GM21360 (cell line): ENCODE data around the gene IPMK.

Source experiments
- ATAC-seq: cut with Tn5 transposase; IDR thresholded peaks from one replicate; pipeline ENCODE4 v1.9.1; 2021; ENCODE audit warnings: mild to moderate bottlenecking, moderate library complexity; ENCODE audit not compliant: unreplicated experiment

IPMK gene

DNA sequence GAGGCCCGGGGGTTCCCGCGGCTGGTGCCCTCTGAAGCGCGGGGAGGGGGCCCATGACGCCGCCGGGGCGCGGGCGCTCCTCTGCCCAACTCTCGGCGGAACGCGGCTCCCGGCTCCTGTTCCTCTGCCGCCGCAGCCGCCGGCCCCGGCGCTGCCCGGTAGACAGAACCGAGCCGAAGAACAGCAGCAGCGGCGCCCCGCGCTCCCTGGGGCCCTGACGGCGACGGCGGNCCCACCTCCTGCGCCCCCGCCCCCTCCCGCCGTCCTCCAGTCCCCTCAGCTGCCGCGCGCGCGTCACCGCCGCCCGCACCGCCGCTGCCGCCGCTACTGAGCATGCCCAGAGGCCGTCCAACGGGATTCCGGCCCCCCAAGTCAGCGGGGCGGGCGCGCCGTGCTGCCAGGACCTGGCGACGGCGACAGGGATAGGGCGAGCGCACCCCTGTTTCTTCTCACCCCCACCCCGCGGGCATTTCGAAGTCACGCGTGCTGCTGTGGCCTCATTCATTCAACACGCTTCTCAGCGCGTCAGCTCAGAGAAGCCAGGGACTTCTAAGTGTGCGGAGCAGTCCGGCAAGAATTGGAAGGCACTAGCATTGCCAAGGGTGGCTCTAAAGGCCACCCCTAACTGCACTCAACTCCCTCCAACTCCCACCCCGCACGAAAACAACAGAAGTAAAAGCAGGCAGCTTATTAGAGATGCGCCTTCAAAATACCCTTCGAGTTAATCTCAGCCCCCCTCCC, at the start of gene IPMK:
TSS of gene IPMK (minus strand) at position 182 of the 741 bp plus-strand sequence. CDS start 283 bp downstream, outside the sequence.
- peak; percentile 57 for ATAC-seq

DNA sequence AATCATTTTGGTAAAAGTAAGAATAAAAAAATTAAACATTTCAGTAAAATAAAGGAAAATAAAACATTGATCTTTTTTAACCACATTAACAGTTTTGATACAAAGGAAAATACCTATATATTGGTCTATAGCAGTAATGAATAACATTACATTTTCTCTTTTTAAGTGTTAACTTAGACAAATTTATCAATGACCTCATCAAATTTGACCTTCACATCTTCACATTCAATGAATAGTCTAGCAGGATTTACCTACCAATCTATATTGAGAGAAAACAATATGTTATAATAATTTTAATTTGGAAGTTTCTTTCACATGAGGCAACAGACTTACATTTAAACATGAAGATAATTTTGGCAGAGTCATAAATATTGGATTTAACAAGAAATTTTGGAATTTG, 49.2 kb upstream of the IPMK start:
- no peak for ATAC-seq

DNA sequence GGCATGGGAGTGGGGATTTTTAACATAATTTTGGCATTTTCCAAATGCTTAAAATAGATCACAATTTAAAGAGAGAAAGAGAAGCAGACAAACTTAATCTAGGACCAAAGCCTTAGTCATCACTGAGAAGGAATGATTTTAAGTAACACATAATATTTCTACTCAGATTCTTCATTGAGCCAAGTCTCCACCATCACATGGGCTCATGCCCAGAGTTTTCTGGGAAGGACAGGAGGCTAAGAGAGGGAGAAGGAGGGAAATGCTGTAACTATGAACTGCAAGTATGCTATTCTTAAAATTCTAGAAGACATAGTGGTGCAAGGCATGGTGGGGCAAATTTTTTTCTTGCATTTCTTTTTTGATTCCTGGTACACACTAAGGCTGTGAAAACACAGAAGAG, 43.3 kb upstream of the IPMK start:
- ATAC-seq, result no peak

DNA sequence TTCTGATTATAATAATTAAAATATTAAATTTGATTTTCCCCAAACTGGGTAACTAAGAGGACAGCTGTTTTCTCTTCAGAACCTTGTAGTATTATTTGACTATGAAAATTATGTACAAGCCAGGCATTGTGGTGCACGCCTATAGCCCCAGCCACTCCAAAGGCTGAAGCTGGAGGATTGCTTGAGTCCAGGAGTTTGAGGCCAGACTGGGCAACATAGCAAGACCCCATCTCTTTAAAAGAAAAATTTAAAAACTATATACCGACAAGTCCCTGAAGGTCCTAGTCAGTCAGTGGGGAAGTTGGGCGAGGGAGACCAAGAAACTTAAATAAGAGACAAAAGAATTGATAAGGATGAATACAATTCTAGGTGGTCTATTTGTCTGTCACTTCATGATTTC, 40.0 kb upstream of the IPMK start:
- no peak for ATAC-seq

DNA sequence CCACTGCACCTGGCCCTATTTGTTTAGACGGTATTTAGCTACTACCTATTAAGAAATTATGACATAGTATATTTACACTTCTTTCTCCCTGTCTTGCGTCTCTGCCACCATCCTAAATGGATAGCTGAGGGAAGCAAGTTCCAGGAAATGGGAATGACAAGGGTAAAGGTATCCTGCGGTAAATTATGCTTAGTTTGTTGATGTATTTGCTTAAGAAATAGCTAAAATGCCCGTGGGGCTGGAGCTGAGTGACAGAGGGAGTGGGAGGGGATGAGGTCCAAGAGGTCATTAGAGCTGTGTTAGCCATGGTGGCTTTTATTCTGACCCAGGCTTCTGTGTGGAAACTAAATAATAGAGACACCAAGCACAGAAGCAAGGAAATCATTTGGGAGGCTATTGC, 38.1 kb upstream of the IPMK start:
- ATAC-seq, result no peak

DNA sequence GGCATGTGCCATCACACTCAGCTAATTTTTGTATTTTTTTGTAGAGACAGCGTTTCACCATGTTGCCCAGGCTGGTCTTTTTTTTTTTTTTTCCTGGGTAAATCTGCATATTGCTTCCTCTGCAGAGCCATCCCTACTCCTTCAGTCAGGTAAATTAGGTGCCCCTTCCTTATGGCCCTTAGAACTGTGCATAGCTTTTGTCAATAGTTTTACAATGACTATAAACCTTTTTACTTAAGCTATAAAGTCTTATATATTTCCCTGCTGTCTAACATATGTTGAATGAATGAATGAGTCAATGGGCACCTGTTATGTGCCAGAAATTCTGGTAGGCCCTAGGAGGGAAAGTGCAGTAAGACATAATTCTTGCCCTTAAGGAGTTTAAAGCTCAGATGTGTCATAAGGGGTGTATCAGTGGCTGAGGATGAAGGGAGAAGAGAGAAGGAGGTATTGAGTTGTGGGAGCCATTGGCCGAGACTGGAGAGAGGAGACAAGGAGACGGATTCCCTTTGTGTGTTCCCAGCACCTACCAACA, 36.5 kb upstream of the IPMK start:
- no peak for ATAC-seq

DNA sequence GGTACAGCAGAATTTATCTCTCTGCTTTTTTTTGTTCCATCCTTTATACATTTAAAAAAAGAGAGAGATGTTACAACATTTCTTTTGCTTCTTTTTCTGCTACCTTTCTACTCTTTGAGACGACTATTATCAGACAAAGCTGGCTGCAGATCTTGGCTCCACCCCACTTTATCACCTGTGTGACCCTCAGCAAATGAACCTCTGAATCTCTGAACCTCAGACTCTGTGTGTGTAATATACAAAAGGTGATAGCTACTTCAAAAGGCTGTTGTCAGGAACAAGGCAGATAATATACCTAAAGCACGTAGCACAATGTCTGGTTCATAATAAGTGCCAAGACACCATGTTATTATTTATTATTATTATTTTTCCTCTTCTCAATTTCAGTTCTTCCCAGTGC, 34.6 kb upstream of the IPMK start:
- ATAC-seq, result no peak

DNA sequence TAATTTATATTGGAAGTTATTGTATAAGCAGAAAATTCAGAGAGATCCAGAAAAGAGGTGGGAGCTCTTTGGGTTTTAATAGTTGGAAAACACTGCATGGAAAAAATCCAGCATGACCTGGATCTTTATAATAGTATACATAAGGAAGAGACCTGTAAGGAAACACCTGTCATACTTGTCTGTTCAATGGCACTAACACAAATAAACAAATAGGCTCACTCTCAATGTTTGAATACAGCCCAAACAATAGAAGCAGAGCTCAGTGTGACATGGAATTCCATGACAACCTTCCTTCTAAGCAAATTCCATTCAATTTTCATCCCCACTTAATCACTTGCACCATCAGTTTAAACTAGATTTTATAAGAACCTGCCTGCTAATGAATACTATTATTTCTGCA, 33.0 kb upstream of the IPMK start:
- no peak for ATAC-seq

DNA sequence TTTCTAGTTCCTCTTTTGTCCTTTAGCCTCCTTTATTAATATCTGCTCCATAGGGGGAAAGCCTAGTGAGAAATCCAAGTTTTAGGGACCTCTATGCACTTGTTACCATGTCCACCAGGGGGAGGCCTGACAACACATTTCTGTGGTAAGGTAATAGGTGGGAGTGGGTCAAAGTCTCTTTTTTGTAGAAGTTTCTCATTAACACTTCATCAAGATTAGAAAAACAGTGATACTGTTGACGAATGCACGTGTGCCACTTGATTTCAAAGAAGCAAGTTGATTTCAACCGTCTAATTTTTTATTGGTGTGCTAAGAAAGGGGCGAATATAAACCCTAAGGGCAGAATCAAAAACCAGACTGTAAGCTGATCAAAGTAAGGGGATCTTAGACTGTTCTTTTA, 31.9 kb upstream of the IPMK start:
- peak; percentile 97 for ATAC-seq

DNA sequence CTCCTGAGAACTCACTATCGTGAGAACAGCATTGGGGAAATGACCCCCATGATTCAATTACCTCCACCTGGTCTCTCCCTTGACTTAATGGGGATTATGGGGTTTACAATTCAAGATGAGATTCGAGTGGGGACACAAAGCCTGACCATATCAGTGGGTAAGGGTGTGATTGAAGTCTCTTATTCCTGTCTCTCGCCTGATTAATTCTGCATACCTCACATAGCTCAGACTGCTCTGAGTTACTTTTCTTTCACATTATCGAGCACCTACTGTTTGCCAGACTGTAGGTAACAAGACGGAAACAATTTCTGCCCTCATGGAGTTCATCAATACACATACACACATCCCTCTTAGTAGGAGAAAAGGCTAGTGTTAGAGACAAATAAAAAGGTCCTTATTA, 26.3 kb upstream of the IPMK start:
- ATAC-seq, result no peak

DNA sequence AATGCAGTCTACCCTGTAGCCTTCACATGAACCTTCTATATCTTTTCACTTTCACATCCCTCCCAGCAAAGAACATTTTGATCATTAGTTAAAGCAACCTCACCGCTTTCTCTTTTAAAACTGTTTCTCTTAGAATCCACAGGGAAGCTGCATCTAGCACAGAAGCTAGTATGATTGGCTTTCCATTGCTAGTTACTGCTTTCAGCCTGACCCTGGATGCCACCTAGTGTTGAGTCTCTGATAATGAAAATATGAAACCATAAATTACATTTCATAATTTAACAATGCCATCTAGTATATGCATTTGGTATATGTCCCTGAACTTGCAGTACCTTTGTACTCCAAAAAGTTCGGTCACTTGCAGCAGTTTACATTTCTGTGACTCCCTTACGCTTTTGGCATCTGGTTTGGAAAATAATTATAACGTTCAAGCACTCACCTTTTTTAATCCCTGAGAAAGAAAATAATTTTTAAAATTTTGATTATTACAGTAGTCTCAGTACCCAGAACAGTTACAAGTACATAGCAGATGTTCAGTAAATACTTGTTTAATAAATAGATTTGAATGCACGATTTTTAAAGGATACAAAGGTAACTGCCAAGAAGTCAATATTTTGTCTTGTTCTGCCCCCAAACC, 24.0 kb upstream of the IPMK start:
- peak; percentile 86 for ATAC-seq

DNA sequence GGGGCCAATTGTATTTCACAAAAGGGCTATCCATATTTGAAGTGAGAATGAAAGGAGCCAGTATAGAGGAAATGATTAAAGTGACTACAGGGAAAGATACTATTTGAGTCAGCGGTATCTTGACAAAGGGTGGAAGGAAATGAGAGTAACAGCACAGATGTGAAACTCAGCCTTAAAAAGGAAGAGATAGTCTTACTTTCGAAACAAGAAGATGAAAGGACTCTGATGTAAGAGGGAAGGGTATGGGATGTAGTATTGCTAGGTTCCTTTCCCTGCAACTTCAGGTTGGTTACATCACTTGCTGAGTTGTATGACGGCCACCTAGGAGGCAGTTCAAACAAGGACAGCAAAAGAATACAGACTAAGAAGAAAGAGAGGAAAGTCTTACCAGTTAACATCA, 14.9 kb upstream of the IPMK start:
- peak; percentile 99 for ATAC-seq

DNA sequence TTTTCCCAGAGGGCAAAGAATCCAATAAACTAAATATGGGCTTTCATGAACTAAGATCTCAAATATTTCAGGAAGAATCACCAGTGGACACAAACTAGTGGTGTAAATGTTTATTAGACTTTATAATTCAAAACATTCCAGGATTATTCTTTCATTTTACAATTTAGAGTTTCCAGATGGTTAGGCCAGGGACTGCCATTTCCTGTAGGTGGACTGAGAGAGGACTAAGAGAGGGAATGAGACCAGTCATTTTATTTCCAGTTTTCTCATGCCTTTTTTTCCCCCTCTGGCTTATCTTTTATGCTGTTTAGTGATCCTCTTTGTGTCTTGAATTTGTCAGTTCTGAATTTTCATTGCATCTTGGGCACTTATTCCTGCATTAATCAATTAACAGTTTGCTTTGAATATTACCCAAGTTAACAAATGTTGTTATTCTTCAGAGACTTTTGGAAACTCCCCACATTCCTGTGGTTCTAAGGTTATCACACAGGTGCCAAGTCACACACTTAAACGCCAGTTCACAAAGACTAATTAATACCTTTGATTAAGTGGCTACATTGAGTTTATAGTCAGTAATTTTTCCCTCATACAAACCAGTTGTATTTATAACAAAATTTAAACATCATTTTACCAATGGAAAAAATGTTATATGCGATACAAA, 13.5 kb upstream of the IPMK start:
- no peak for ATAC-seq

DNA sequence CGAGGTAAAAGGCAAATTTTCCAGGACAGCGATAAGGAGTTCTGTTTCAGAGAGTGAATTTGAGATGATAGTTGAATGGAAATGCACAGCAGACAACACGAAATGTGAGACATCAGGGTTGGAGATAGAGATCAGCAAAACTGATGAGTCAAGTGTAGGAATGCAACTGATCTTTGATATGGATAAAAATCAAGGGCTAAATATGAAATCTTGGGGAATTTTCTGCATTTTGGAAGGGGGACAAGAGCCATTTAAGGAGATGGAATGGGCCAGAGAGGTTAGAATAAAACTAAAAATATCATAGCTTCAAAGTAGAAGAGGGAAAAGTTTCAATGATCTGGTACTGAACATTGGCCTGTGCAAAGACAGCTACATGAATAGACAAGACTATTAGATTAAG, 12.8 kb upstream of the IPMK start:
- no peak for ATAC-seq

DNA sequence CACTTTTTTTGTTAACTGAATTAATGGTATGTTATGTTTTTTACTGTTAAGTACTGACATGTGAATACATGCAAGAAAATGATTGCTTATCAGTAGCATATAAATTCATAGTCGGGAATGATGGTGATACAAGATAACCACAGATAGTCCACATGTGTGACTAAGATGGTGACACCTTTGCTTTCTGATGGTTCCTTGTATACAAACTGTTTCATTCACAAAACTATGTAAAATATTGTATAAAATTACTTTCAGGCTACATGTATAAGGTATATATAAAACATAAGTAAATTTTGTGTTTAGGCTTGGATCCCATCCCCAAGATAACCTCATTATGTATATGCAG, 11.2 kb upstream of the IPMK start:
- no peak for ATAC-seq

DNA sequence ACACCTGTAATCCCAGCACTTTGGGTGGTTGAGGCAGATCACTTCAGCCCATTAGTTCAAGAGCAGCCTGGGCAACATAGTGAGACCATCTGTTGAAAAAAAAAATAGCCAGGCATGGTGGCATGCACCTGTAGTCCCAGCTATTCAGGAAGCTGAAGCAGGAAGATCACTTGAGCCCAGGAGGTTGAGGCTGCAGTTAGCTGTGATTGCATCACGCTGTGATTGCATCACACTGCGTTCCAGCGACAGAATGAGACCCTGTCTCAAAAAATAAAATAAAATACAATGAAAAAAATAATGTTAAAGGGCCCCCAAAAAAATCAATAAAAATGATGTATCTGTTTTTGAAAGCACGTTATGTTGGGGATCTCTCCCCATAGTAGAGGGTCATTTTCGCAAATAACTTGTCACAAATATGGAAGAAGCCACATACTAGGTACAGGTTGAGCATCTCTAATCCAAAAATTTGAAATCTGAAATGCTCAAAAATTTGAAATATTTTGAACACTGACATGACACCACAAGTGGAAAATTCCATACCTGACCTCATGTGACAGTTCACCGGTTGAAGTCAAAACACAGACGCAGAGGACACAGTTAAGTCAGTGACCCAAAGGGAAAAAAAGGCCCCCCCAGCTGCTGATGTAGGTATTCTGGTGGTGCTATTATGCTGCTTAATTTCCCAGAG, 10.7 kb upstream of the IPMK start:
- no peak for ATAC-seq

DNA sequence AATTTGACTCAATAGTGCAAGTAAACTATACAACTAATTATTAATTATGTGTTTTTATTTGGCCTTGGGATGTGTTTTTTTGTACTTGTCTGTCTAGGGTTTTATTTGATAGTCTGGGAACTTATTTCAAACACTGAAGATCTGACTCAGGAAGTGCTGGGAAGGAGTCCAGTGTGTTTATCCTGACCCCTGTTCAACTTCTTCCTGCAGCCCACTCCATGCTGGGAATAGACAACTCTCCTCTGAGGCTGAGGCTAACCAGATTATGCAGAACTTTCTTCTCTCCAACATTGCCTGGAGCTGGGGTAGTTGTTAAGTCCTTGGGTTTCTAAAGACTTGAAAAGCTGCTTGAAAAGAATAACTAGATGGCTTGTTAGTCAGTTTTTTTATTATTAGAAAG, 8.2 kb upstream of the IPMK start:
- ATAC-seq, result no peak

DNA sequence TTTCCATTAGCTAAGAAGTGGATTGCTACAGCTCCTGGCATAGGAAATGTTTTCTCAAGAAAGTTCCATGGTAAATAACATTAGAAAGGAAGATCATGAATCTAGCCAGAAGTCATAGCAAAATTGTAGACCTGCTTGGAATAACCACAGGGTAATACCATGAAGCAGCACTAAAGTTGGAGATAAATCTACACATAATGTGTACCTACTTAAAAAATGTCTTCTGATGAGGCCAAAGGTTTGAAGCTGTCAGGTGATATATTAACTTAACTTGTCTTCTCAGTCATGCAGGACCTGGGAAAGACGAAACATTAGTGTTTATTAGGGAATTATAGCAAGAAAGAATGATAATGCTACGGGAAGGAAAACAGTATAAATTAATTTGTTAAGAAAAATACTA, 7.6 kb upstream of the IPMK start:
- ATAC-seq, result no peak

DNA sequence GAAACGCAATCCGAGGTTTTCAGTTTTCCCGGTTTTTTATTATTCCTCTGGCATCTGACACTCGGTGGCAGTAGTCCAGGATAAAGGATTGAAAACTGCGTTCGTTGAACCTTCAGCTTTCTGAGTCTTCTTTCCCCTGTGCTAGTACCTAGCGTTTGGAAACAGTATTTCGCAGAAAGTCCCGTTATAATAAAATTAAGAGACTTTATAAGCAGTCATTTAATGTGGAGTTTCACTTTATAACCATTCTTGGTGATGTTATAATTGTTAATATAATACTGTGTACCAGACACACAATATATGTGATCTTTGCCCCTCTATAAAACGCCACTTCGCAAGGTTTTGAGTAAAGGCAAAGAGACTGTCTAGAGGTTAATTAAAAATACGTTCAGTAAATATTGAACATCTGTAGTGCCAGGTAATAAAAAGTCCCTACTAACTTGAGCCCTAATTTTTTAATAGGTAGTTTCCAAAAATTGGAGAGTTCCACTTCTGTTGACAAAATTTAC, 2.1 kb upstream of the IPMK start:
- no peak for ATAC-seq

DNA sequence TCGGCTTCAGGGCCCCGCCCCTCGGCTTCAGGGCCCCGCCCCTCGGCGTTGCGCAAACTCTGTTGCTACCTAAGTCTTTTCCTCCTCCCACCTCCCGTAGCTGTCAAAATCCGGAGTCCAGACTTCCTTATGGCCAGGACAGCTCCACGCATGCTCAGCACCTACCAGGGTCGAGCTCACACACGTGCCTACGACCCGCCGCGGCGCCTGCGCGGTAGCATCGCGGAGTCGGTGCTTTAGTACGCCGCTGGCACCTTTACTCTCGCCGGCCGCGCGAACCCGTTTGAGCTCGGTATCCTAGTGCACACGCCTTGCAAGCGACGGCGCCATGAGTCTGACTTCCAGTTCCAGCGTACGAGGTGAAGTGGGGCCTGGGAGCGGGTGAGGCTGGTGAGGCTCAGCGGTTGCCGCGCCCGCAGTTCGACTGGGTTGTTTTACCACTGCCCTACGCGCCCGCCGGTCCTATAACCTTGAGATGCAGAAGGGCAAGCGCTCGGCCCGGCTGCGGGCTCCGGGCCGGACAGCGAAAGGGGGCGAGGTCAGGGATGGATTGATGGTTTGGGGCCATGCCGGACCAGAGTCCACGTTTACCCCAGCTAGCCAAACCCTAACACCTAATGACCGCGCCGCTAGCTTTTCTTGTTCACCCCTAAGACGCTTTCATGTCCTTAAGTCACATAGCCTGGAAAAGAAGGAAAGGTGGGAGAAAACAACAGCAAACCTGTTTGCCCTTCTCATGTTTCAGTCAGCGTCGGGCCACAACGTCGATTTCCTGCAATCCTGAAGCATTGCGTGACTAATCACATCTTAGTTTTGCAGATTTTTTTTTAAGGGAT, 1.5 kb upstream of the IPMK start, which contains the start of gene CISD1:
TSS of gene CISD1 (plus strand) at position 217 of the 836 bp plus-strand sequence. CDS start at position 329, 112 bp downstream.
- ATAC-seq, result peak; percentile 57
